22Rv1 (cell line): ENCODE data around the gene PRSS21.

ENCODE experiments used
- H3K27ac ChIP-seq: fragments of 450-650 bp; 2 replicates; pipeline ENCODE4 v1.5.1; 2017
- ZFX ChIP-seq: fragments of 450-650 bp; IDR thresholded peaks from 2 replicates; pipeline ENCODE4 v1.6.1; 2017; ENCODE audit warnings: antibody characterized with exemption, borderline replicate concordance
- TF ChIP-seq, protein P1 (sequence below): fragments of 450-650 bp; IDR thresholded peaks from 2 replicates; pipeline ENCODE4 v1.5.1; 2017; ENCODE audit warnings: mild to moderate bottlenecking

Gene PRSS21

GRCh38 chr16:2835638-2836493 lies 18.8 kb downstream of the PRSS21 start:
- no peak overlapping the region for H3K27ac ChIP-seq
- TF ChIP-seq, protein P1, sequence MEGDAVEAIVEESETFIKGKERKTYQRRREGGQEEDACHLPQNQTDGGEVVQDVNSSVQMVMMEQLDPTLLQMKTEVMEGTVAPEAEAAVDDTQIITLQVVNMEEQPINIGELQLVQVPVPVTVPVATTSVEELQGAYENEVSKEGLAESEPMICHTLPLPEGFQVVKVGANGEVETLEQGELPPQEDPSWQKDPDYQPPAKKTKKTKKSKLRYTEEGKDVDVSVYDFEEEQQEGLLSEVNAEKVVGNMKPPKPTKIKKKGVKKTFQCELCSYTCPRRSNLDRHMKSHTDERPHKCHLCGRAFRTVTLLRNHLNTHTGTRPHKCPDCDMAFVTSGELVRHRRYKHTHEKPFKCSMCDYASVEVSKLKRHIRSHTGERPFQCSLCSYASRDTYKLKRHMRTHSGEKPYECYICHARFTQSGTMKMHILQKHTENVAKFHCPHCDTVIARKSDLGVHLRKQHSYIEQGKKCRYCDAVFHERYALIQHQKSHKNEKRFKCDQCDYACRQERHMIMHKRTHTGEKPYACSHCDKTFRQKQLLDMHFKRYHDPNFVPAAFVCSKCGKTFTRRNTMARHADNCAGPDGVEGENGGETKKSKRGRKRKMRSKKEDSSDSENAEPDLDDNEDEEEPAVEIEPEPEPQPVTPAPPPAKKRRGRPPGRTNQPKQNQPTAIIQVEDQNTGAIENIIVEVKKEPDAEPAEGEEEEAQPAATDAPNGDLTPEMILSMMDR, result no peak
- TF ChIP-seq ZFX, result no peak

- no peak for TF ChIP-seq ZFX
- TF ChIP-seq, protein P1, result no peak
- no peak overlapping the region for H3K27ac ChIP-seq
Measured at GRCh38 chr16:2836646-2837508, 19.8 kb downstream of the PRSS21 start.

- no peak overlapping the region for H3K27ac ChIP-seq
- no peak for TF ChIP-seq ZFX
- TF ChIP-seq, protein P1, result peak; percentile 90
Measured at GRCh38 chr16:2838928-2839327, 21.9 kb downstream of the PRSS21 start.

DNA sequence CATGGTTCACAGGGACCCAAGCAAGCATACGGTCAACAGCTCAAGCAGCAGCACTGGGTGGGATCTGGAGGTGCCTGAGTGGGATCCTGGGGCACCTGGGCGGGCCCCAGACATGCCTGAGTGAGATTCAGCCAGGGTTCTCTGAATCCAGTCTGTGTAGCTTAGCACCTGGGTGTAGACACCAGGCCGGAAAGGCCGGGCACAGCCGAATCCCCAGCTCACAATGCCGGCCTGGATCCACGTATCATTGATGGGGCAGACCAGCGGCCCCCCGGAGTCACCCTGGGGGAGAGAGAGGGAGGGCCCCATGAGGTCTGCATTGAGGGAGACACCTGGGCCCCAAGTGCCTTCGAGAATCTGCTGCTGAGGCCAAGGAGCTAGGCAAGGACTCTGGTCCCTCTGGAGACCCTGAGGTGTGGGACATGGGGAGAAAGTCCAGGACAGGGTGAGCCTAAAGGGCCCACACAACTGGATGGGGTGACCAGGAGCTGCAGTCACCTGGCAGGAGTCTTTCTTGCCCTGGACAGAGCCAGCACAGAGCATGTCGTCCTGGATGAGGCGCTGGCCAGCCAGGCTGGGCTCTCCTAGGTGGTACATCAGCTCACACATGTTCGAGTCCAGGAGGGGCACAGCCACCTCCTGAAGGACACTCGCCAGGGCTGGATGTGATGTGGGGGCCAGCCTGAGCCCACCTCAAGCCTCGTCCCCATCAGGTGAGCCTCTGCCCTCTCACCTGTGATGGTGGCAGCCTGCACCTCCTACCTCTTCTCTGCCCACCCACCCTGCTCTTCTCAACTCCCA lies 22.8 kb downstream of the PRSS21 start:
- TF ChIP-seq, protein P1, result no peak
- no peak for TF ChIP-seq ZFX
- H3K27ac ChIP-seq, result no peak overlapping the region

- no peak for TF ChIP-seq ZFX
- TF ChIP-seq, protein P1, result no peak
- H3K27ac ChIP-seq, result no peak overlapping the region
Measured at GRCh38 chr16:2840914-2841313, 23.9 kb downstream of the PRSS21 start.

- H3K27ac ChIP-seq, result no peak overlapping the region
- TF ChIP-seq ZFX, result no peak
- TF ChIP-seq, protein P1, result no peak
Measured at GRCh38 chr16:2841606-2842339, 24.7 kb downstream of the PRSS21 start.
